SK-N-MC (cell line): Measurements from ENCODE around the gene CPT1C.

Source experiments
- DNase-seq: peaks from one replicate; pipeline ENCODE4 v3.0.0-alpha.2; 2011; ENCODE audit warnings: low read depth, low spot score
- H3K27ac ChIP-seq: fragments of 200-600 bp; sonication (generic); 2 replicates; pipeline ENCODE4 v1.5.1; 2016; ENCODE audit warnings: mixed run types
- H3K36me3 ChIP-seq: fragments of 200-600 bp; sonication (generic); 2 replicates; pipeline ENCODE4 v1.6.1; 2017; ENCODE audit warnings: antibody characterized with exemption, low read length, mixed read lengths; ENCODE audit not compliant: insufficient read depth
- H3K4me3 ChIP-seq: fragments of 200-600 bp; sonication (generic); 2 replicates; pipeline ENCODE4 v1.5.1; 2016
- H3K9ac ChIP-seq: fragments of 200-600 bp; sonication (generic); 2 replicates; pipeline ENCODE4 v1.8.0; 2017; ENCODE audit warnings: mixed run types, mixed read lengths; ENCODE audit not compliant: insufficient read length
- H3K9me3 ChIP-seq: fragments of 200-600 bp; sonication (generic); 2 replicates; pipeline ENCODE4 v1.6.1; 2017; ENCODE audit warnings: low read depth, mild to moderate bottlenecking, antibody characterized with exemption, low read length, moderate library complexity, mixed read lengths
- EZH2 ChIP-seq: fragments of 200-600 bp; sonication (generic); IDR thresholded peaks from one replicate; pipeline ENCODE4 v1.6.1; 2017; ENCODE audit warnings: antibody characterized with exemption
- FOXP2 ChIP-seq: optimal IDR thresholded peaks from 2 replicates; pipeline ENCODE3; 2011; ENCODE audit warnings: mild to moderate bottlenecking, moderate library complexity; ENCODE audit not compliant: insufficient read depth; ENCODE audit errors: extremely low read length, control extremely low read depth
- POLR2AphosphoS5 ChIP-seq: IDR thresholded peaks from 2 replicates; pipeline ENCODE4 v1.6.1; 2012; ENCODE audit warnings: mild to moderate bottlenecking, low read depth, low read length, borderline replicate concordance

The CPT1C gene

GRCh38 chr19:49657493-49658138 lies 33.3 kb upstream of the CPT1C start:
- no peak for DNase-seq
- Histone ChIP-seq H3K27ac (no peak overlapping the region), H3K9me3 (no peaks in the 10 kb centered on the region), H3K36me3 (peaks cover 79% of the 10 kb centered on the region), H3K9ac (no peak overlapping the region), H3K4me3 (no peak overlapping the region)
- no peak for TF ChIP-seq POLR2AphosphoS5
- no peak for TF ChIP-seq EZH2
- TF ChIP-seq FOXP2, result no peak

- Histone ChIP-seq H3K9ac (no peak overlapping the region), H3K36me3 (peaks cover 76% of the 10 kb centered on the region), H3K9me3 (no peaks in the 10 kb centered on the region), H3K4me3 (no peak overlapping the region), H3K27ac (no peak overlapping the region)
- no peak for TF ChIP-seq POLR2AphosphoS5
- TF ChIP-seq FOXP2, result no peak
- no peak for TF ChIP-seq EZH2
- DNase-seq, result no peak
Observed at GRCh38 chr19:49658139-49658517, 32.8 kb upstream of the CPT1C start.

- TF ChIP-seq FOXP2 (no peak), EZH2 (no peak), POLR2AphosphoS5 (no peak; the same call in 1 of the 2 replicates)
- no peak for DNase-seq
- Histone ChIP-seq H3K9ac (no peak overlapping the region), H3K9me3 (no peaks in the 10 kb centered on the region), H3K36me3 (peaks cover 69% of the 10 kb centered on the region), H3K27ac (no peak overlapping the region), H3K4me3 (no peak overlapping the region)
Observed at GRCh38 chr19:49658566-49659442, 32.1 kb upstream of the CPT1C start.

- Histone ChIP-seq H3K27ac (no peak overlapping the region), H3K9ac (no peak overlapping the region), H3K36me3 (peaks cover 55% of the 10 kb centered on the region), H3K9me3 (no peaks in the 10 kb centered on the region), H3K4me3 (no peak overlapping the region)
- DNase-seq, result no peak
- TF ChIP-seq POLR2AphosphoS5 (no peak; the same call in 1 of the 2 replicates), EZH2 (no peak), FOXP2 (no peak)
Observed at GRCh38 chr19:49660338-49660961, 30.5 kb upstream of the CPT1C start.

- H3K9ac ChIP-seq, result no peak overlapping the region
- TF ChIP-seq POLR2AphosphoS5 (no peak), FOXP2 (no peak), EZH2 (no peak)
- H3K4me3 ChIP-seq, result no peak overlapping the region
- no peak for DNase-seq
- H3K9me3 ChIP-seq, result no peaks in the 10 kb centered on the region
- peaks cover 44% of the 10 kb centered on the region for H3K36me3 ChIP-seq
- H3K27ac ChIP-seq, result no peak overlapping the region
Observed at GRCh38 chr19:49662011-49662410, 28.9 kb upstream of the CPT1C start.

- Histone ChIP-seq H3K4me3 (no peak overlapping the region), H3K36me3 (peaks cover 43% of the 10 kb centered on the region), H3K27ac (no peak overlapping the region), H3K9ac (no peak overlapping the region), H3K9me3 (no peaks in the 10 kb centered on the region)
- no peak for DNase-seq
- TF ChIP-seq POLR2AphosphoS5, result no peak
- TF ChIP-seq EZH2, result no peak
- no peak for TF ChIP-seq FOXP2
Observed at GRCh38 chr19:49663224-49663623, 27.7 kb upstream of the CPT1C start.

GRCh38 chr19:49664171-49665035 lies 26.5 kb upstream of the CPT1C start:
- DNase-seq, result no peak

More at GRCh38 chr19:49664171-49665035, 26.5 kb upstream of the CPT1C start:
- peak overlapping the region; percentile 62; the same call in 1 of the 2 replicates for H3K27ac ChIP-seq
- H3K36me3 ChIP-seq, result peaks cover 37% of the 10 kb centered on the region
- peak overlapping the region; percentile 75 for H3K9ac ChIP-seq
- TF ChIP-seq FOXP2 (no peak), POLR2AphosphoS5 (peak; percentile 82)
- H3K9me3 ChIP-seq, result no peaks in the 10 kb centered on the region
- peak overlapping the region; percentile 95 for H3K4me3 ChIP-seq
